Astrocyte of the spinal cord (primary cell): Measurements from ENCODE around the gene SCRN1.

Experiments
- DNase-seq: peaks from one replicate; pipeline ENCODE4 v3.0.0; 2011; ENCODE audit warnings: low read depth, low spot score
- H3K4me3 ChIP-seq: 2 replicates; pipeline ENCODE4 v1.5.1; 2011; ENCODE audit warnings: low read depth, mild to moderate bottlenecking, low read length, moderate library complexity
- CTCF ChIP-seq: IDR thresholded peaks from 2 replicates; pipeline ENCODE4 v1.5.1; 2012; ENCODE audit warnings: low read depth, mild to moderate bottlenecking, low read length, inconsistent platforms
- in situ Hi-C: cut with HindIII; loops from 2 replicates; pipeline ENCODE4 v1.10.0; 2017; ENCODE audit warnings: low sequenced_read_pairs

Gene SCRN1

GRCh38 chr7:29951206-29951605 lies 38.4 kb downstream of the SCRN1 start:
- no peak overlapping the region for H3K4me3 ChIP-seq
- no peak for DNase-seq
- in situ Hi-C loops: no loop called here
- no peak for TF ChIP-seq CTCF

GRCh38 chr7:29950480-29950879 lies 39.1 kb downstream of the SCRN1 start:
- in situ Hi-C loops: no loop called here
- TF ChIP-seq CTCF: no peak

GRCh38 chr7:29948587-29948986 lies 41.0 kb downstream of the SCRN1 start:
- no peak overlapping the region for H3K4me3 ChIP-seq
- TF ChIP-seq CTCF: no peak
- in situ Hi-C loops: no loop called here
- no peak for DNase-seq

More at GRCh38 chr7:29950480-29950879, 39.1 kb downstream of the SCRN1 start:
- no peak overlapping the region for H3K4me3 ChIP-seq
- no peak for DNase-seq

GRCh38 chr7:29946428-29947186 lies 43.0 kb downstream of the SCRN1 start:
- TF ChIP-seq CTCF: peak; percentile 36
- peak; percentile 10 for DNase-seq
- in situ Hi-C loops: no loop called here
- no peak overlapping the region for H3K4me3 ChIP-seq

- in situ Hi-C loops: no loop called here
- no peak overlapping the region for H3K4me3 ChIP-seq
- no peak for DNase-seq
- TF ChIP-seq CTCF: no peak
These were observed 44.3 kb downstream of the SCRN1 start for GRCh38 chr7:29945259-29945809.

GRCh38 chr7:29940199-29940598 lies 49.4 kb downstream of the SCRN1 start:
- H3K4me3 ChIP-seq: no peak overlapping the region
- no peak for TF ChIP-seq CTCF
- in situ Hi-C loops: no loop called here
- no peak for DNase-seq
